Panc1 (cell line): ENCODE results near the gene CAPRIN1. TPM values are rescaled to one million over a fixed set of nuclear protein-coding genes. Genes with fewer than 3 reads are reported as not detected.
"Not testable (repeated sequence)": the region's sequence is repeated elsewhere in the genome, so short reads cannot be mapped to it uniquely, and the experiment has no call there.

Source experiments
- ATAC-seq: fragments of 200-7000 bp; cut with Tn5 transposase; 2 replicates; pipeline ENCODE4 v1.9.1; 2020; ENCODE audit warnings: mild to moderate bottlenecking, moderate library complexity
- BruUV-seq: library from RNA; stranded (reverse); fragments of 400-500 nt; replicated peaks from 2 replicates; lab custom pipeline; 2021; lab: Mats Ljungman, UMichigan
- CTCF ChIA-PET: fragments of 300-600 bp; sonication (Branson Sonifier 250); formaldehyde crosslinking; loops from one replicate; lab custom pipeline; 2022; ENCODE audit warnings: antibody characterized with exemption; lab: Charles Lee
- POLR2A ChIA-PET: fragments of 300-600 bp; sonication (Branson Sonifier 250); formaldehyde crosslinking; loops from one replicate; lab custom pipeline; 2022; ENCODE audit warnings: antibody characterized with exemption; lab: Charles Lee
- DNase-seq: peaks from one replicate; pipeline ENCODE4 v3.0.0-alpha.2; 2010; ENCODE audit warnings: low read depth, low spot score
- H3K27ac ChIP-seq: 2 replicates; pipeline ENCODE4 v1.5.1; 2011; ENCODE audit warnings: mild to moderate bottlenecking, low read length, inconsistent platforms
- H3K27me3 ChIP-seq: fragments of 200-500 bp; sonication (Bioruptor generic); 2 replicates; pipeline ENCODE4 v1.6.0; 2014; ENCODE audit warnings: low read length, inconsistent platforms; ENCODE audit not compliant: control insufficient read depth, insufficient read depth
- H3K36me3 ChIP-seq: fragments of 200-500 bp; sonication (Bioruptor generic); 2 replicates; pipeline ENCODE4 v1.5.1; 2014; ENCODE audit warnings: inconsistent platforms, mild to moderate bottlenecking, low read length, moderate library complexity; ENCODE audit not compliant: control insufficient read depth, insufficient read depth
- H3K4me1 ChIP-seq: 2 replicates; pipeline ENCODE4 v1.5.1; 2011; ENCODE audit warnings: inconsistent platforms, mild to moderate bottlenecking, low read length, moderate library complexity; ENCODE audit not compliant: control insufficient read depth, insufficient read depth
- H3K4me3 ChIP-seq, 2 experiments: 2 replicates each; pipeline ENCODE4 v1.5.1; 2011 to 2012; ENCODE audit warnings: low read depth in 2 of 2, low read length in 2 of 2, mild to moderate bottlenecking in 2 of 2, inconsistent platforms in 1 of 2, moderate library complexity in 1 of 2
- H3K9me3 ChIP-seq: fragments of 200-500 bp; sonication (Bioruptor generic); 2 replicates; pipeline ENCODE4 v1.5.1; 2014; ENCODE audit warnings: low read depth, mild to moderate bottlenecking, inconsistent platforms, low read length, moderate library complexity; ENCODE audit not compliant: control insufficient read depth, insufficient read depth
- POLR2AphosphoS5 ChIP-seq: IDR thresholded peaks from 2 replicates; pipeline ENCODE4 v1.6.1; 2012; ENCODE audit warnings: mild to moderate bottlenecking, low read depth, low read length, moderate library complexity
- SIN3A ChIP-seq: IDR thresholded peaks from 2 replicates; pipeline ENCODE4 v1.6.1; 2012; ENCODE audit warnings: low read depth, mild to moderate bottlenecking, low read length, moderate library complexity, borderline replicate concordance; ENCODE audit not compliant: insufficient read depth
- TCF7L2 ChIP-seq: IDR thresholded peaks from 2 replicates; pipeline ENCODE4 v1.6.1; 2011; ENCODE audit warnings: mild to moderate bottlenecking, low read depth, low read length, inconsistent platforms
- in situ Hi-C: cut with HindIII; loops from 2 replicates; pipeline ENCODE4 v1.10.0; 2016; ENCODE audit warnings: low sequenced_read_pairs, low pct_unique_long_range_greater_than_20kb
- intact Hi-C: fragments of 100-400 bp; cut with micrococcal nuclease; formaldehyde crosslinking; loops from one replicate; pipeline ENCODE4 v1.10.0; 2022; ENCODE audit not compliant: unreplicated experiment
- total RNA-seq: library from RNA; stranded (reverse); gene quantifications from one replicate; pipeline ENCODE4 v1.2.1, GENCODE V29; 2021; ENCODE audit not compliant: unreplicated experiment
- TF ChIP-seq, protein P1 (sequence below): fragments of 450-650 bp; IDR thresholded peaks from 2 replicates; pipeline ENCODE4 v1.5.1; 2017; ENCODE audit warnings: mild to moderate bottlenecking
- TF ChIP-seq, protein P2 (sequence below), 2 experiments: IDR thresholded peaks; 2 replicates each; pipeline ENCODE4 v1.6.1; 2011 to 2012; ENCODE audit warnings: low read depth in 2 of 2, control low read depth in 1 of 2, low read length in 1 of 2, mild to moderate bottlenecking in 1 of 2, moderate library complexity in 1 of 2; ENCODE audit not compliant: insufficient read depth in 1 of 2

Gene CAPRIN1
- total RNA-seq, 1 experiment from 2014 or later, result 266 TPM

DNA sequence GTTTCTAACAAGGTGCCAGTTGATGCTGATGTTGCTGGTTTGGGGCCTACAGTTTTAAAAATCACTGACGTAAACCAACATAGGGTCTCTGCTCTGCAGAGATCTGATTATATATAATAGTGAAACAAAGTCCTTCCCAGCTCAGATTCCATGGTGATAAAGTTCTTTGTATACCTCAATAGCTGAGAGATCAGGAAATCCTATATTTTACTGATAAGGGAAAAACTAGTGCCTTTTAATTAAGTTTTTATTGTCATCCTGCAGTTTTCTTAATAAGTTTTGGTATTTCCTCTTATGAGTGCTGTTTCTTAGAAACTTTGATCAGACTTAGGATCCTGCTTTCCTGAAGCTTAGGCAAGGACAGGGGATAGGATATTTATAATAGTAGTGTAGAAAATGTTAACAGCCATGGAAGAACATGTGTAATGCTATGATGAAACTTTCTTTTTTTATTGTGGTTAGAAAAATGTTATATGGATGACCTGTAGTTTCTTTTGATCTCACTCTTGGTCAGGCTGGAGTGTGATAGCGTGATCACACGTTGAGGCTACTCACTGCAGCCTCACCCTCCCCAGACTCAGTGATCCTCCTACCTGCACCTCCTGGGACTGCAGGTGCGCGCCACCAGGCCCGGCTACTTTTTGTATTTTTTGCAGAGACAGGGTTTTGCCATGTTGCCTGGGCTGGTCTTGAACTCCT lies 14.1 kb downstream of the CAPRIN1 start:
- TF ChIP-seq TCF7L2, result no peak
- TF ChIP-seq SIN3A, result no peak
- TF ChIP-seq, protein P1, sequence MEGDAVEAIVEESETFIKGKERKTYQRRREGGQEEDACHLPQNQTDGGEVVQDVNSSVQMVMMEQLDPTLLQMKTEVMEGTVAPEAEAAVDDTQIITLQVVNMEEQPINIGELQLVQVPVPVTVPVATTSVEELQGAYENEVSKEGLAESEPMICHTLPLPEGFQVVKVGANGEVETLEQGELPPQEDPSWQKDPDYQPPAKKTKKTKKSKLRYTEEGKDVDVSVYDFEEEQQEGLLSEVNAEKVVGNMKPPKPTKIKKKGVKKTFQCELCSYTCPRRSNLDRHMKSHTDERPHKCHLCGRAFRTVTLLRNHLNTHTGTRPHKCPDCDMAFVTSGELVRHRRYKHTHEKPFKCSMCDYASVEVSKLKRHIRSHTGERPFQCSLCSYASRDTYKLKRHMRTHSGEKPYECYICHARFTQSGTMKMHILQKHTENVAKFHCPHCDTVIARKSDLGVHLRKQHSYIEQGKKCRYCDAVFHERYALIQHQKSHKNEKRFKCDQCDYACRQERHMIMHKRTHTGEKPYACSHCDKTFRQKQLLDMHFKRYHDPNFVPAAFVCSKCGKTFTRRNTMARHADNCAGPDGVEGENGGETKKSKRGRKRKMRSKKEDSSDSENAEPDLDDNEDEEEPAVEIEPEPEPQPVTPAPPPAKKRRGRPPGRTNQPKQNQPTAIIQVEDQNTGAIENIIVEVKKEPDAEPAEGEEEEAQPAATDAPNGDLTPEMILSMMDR, result no peak; the same call in 1 of the 2 replicates
- TF ChIP-seq, protein P2, sequence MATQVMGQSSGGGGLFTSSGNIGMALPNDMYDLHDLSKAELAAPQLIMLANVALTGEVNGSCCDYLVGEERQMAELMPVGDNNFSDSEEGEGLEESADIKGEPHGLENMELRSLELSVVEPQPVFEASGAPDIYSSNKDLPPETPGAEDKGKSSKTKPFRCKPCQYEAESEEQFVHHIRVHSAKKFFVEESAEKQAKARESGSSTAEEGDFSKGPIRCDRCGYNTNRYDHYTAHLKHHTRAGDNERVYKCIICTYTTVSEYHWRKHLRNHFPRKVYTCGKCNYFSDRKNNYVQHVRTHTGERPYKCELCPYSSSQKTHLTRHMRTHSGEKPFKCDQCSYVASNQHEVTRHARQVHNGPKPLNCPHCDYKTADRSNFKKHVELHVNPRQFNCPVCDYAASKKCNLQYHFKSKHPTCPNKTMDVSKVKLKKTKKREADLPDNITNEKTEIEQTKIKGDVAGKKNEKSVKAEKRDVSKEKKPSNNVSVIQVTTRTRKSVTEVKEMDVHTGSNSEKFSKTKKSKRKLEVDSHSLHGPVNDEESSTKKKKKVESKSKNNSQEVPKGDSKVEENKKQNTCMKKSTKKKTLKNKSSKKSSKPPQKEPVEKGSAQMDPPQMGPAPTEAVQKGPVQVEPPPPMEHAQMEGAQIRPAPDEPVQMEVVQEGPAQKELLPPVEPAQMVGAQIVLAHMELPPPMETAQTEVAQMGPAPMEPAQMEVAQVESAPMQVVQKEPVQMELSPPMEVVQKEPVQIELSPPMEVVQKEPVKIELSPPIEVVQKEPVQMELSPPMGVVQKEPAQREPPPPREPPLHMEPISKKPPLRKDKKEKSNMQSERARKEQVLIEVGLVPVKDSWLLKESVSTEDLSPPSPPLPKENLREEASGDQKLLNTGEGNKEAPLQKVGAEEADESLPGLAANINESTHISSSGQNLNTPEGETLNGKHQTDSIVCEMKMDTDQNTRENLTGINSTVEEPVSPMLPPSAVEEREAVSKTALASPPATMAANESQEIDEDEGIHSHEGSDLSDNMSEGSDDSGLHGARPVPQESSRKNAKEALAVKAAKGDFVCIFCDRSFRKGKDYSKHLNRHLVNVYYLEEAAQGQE (IDR thresholded peaks at IDR 0.05; ENCODE audit: insufficient read depth in 1 of 2, low read depth in 2 of 2, low read length in 1 of 2), result no peak
- no peak for TF ChIP-seq POLR2AphosphoS5
- ATAC-seq (no peak; the same call in 1 of the 2 replicates), DNase-seq (no peak)
- Histone ChIP-seq H3K36me3 (peaks cover 17% of the 10 kb centered on the region), H3K4me3 (no peak overlapping the region), H3K27me3 (no peaks in the 10 kb centered on the region), H3K4me1 (peaks cover 19% of the 10 kb centered on the region; the same call in 1 of the 2 replicates), H3K9me3 (no peaks in the 10 kb centered on the region), H3K27ac (no peak overlapping the region)
- intact Hi-C loops (no loop called here), in situ Hi-C loops (no loop called here)
- no TSS peak for BruUV-seq
- POLR2A ChIA-PET, result no interaction called here
- CTCF ChIA-PET, result no interaction called here

DNA sequence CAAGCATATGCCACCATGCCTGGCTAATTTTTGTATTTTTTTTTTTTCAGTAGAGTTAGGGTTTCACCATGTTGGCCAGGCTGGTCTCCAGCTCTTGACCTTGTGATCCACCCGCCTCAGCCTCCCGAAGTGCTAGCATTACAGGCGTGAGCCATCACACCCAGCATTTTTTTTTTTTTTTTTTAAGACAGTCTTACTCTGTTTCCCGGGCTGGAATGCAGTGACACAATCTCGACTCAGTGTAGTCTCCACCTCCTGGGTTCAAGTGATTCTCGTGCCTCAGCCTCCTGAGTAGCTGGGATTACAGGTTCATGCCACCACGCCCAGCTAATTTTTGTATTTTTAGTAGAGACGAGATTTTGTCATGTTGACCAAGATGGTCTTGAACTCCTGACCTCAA lies 15.2 kb downstream of the CAPRIN1 start:
- POLR2A ChIA-PET, H3K4me3 ChIP-seq, in situ Hi-C loops, H3K27me3 ChIP-seq, ATAC-seq, BruUV-seq, H3K27ac ChIP-seq, H3K9me3 ChIP-seq, DNase-seq, intact Hi-C loops: not testable (repeated sequence)
- H3K36me3 ChIP-seq, result peaks cover 15% of the 10 kb centered on the region
- peaks cover 19% of the 10 kb centered on the region; the same call in 1 of the 2 replicates for H3K4me1 ChIP-seq
- CTCF ChIA-PET, result interaction anchor here (0.7 kb wide), 1 partner anchor 11 kb away, joined by 5 read pairs; no protein-coding TSS in a partner anchor
